ENCODE results near the gene MYO7A. TPM values are rescaled to one million over a fixed set of nuclear protein-coding genes. Genes with fewer than 3 reads are reported as not detected.

The MYO7A gene
- total RNA-seq, 2 donors from 2014 or later, result 0.32 TPM; not detected in 1

GRCh38 chr11:77202941-77203900, 75.2 kb downstream of the MYO7A start:
- no peaks in the 10 kb centered on the region for H3K36me3 Mint-ChIP-seq
- ATAC-seq, result no peak

GRCh38 chr11:77203901-77204753, 76.1 kb downstream of the MYO7A start:
- no peak overlapping the region for H3K27ac Mint-ChIP-seq
- no peaks in the 10 kb centered on the region for H3K36me3 Mint-ChIP-seq
- DNase-seq (ENCODE audit: low spot score in 2 of 2) (peak in 1 of 2 donors; percentile 41), ATAC-seq (no peak)
- H3K9me3 Mint-ChIP-seq, result no peaks in the 10 kb centered on the region

More at GRCh38 chr11:77202941-77203900, 75.2 kb downstream of the MYO7A start:
- no peaks in the 10 kb centered on the region for H3K9me3 Mint-ChIP-seq
- H3K27ac Mint-ChIP-seq, result peak overlapping the region in 1 of 2 donors; percentile 69
- peak in 1 of 2 donors; percentile 50 for DNase-seq (ENCODE audit: low spot score in 2 of 2)

GRCh38 chr11:77204754-77205466, 76.9 kb downstream of the MYO7A start:
- DNase-seq (ENCODE audit: low spot score in 2 of 2), result no peak
- peak overlapping the region in 1 of 2 donors; percentile 68 for H3K27ac Mint-ChIP-seq
- no peaks in the 10 kb centered on the region for H3K9me3 Mint-ChIP-seq
- H3K36me3 Mint-ChIP-seq, result no peaks in the 10 kb centered on the region
- ATAC-seq, result no peak

DNA sequence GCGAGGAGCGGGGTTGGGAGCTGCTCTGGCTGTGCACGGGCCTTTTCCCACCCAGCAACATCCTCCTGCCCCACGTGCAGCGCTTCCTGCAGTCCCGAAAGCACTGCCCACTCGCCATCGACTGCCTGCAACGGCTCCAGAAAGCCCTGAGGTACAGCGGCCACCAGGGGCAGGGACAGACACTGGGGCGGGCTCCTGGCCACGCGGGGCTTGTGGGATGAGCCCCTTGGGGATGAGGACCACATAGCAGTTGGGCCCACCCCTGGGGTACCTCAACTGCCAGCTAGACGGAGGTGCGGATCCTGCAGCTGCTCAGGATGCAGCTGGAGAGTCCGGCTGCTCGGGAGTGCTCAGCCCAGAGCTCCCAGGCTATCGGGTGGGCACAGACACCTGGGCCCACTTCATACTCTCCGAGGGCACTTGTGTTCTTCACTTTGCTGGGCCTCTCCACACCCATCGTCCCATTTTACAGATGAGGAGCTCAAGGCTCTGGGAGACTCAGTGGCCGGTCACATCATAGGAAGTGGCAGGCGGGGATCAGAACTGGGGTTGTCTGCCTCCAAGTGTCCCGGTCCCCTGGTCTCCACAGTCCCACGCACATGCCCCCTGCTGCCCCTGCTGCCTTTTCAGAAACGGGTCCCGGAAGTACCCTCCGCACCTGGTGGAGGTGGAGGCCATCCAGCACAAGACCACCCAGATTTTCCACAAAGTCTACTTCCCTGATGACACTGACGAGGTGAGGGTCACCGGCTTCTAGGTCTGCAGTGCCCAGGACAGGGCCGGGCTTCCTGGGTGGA, 77.6 kb downstream of the MYO7A start:
- Mint-ChIP-seq H3K9me3 (no peaks in the 10 kb centered on the region), H3K27ac (peak overlapping the region in 1 of 2 donors; percentile 47), H3K36me3 (no peaks in the 10 kb centered on the region)
- ATAC-seq, result no peak
- DNase-seq (ENCODE audit: low spot score in 2 of 2), result peak in 1 of 2 donors; percentile 47

DNA sequence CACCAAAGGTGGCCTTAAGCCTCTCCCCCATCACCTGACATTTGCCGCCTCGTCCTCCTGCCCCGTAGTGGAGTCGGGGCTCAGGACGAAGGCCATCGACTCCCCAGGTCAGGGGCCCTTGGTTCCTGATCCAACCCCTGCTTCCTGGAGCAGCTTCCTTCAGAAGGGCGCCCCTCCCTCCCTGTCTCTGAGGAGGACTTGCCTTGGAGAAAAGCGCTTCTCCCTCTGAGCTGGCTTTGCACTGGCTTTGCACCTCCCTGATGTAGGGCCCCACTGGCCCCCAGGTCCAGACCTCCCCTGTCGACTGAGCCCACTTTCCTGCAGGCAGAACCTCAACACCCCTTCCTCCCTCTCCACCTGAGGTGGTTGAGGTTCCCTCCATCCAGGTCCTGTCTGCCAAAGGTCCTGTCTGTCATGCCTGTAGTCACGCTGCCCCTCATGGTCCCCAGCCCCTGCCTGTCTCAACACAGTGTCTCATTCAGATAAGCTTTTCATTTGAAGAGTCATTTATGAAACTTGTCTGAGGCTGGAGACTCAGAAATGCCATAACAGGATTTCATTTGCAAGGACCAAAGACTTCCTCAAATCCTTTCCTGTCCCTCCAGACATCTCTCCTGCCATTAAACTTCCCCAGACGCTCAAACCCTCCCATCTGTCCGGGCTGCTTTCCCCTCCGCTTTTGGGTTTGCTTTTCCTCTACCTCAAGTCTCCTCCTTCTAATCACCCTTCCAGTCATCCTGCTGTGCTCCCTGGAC, 78.4 kb downstream of the MYO7A start:
- ATAC-seq, result no peak
- no peak for DNase-seq (ENCODE audit: low spot score in 2 of 2)
- peak overlapping the region; percentile 44 to 47 for H3K27ac Mint-ChIP-seq
- H3K36me3 Mint-ChIP-seq, result no peaks in the 10 kb centered on the region
- no peaks in the 10 kb centered on the region for H3K9me3 Mint-ChIP-seq

DNA sequence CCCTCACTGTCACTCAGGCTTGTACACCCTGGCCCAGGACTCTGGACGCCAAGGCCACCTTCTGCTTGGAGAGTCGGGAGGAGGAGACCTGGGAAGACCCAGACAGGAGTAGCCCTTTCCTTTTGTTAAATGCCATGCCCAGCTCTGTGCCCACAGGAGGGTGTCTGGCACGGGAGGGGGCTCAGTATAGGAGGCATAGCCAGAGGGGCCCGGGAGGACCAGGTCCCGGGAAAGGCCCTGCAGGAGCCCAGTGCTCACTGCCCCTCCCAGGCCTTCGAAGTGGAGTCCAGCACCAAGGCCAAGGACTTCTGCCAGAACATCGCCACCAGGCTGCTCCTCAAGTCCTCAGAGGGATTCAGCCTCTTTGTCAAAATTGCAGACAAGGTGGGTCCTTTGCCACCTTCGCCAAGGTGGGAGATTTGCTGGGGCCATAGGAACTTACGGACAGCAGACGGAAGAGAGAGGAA, 79.0 kb downstream of the MYO7A start:
- Mint-ChIP-seq H3K9me3 (no peaks in the 10 kb centered on the region), H3K27ac (peak overlapping the region in 1 of 2 donors; percentile 47), H3K36me3 (no peaks in the 10 kb centered on the region)
- ATAC-seq (no peak), DNase-seq (ENCODE audit: low spot score in 2 of 2) (peak in 1 of 2 donors; percentile 37)

DNA sequence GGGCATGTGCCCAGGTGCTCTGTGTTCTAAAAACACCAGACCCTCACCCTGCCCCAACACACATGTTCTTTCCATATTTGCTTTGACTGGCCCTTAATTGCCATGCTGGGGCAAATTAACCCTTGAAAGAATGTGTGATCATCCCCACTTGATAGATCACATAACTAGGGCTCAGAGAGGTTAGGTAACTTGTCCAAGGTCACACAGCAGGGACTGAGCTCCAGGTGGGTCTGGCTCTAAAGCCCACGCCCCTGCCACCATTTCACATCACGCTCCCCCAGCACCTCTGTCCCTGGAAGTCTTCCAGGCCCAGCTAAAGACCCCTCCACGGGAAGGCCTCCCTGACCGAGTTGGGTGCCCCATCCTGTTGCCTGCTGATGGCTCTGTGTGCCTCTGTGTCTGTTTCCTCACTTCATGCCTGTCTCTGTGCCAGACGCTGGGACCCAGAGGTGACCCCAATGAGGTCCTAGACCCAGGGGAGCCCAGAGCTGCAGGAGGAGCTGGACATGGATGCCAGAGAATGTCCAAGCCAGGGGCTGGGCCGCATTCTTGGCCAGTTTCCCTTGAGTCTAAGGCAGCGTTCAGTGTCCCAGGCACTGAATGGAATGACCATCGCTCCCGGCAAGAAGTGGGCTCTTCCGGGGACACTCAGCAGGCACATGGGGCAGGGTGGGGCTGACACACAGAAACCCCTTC, 79.7 kb downstream of the MYO7A start:
- ATAC-seq (no peak), DNase-seq (ENCODE audit: low spot score in 2 of 2) (peak in 1 of 2 donors; percentile 53)
- Mint-ChIP-seq H3K27ac (no peak overlapping the region), H3K36me3 (no peaks in the 10 kb centered on the region), H3K9me3 (no peaks in the 10 kb centered on the region)

DNA sequence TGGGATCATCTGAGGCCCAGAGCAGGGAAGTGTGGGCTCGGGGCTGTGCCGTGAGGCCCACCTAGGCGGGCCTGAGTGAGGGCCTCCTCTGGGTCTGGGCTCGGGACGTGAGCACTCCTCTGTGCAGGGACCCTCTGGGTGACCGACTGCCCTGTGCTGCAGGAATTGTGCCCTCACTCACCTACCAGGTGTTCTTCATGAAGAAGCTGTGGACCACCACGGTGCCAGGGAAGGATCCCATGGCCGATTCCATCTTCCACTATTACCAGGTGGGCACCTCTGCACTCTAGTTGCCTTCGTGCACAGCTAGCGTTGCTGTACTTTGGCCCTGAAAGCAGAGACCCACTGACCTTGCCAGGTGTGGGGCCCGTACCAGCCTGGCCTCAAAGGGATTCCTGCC, 80.5 kb downstream of the MYO7A start:
- ATAC-seq, result no peak
- DNase-seq (ENCODE audit: low spot score in 2 of 2), result peak in 1 of 2 donors; percentile 44
- H3K9me3 Mint-ChIP-seq, result no peaks in the 10 kb centered on the region

DNA sequence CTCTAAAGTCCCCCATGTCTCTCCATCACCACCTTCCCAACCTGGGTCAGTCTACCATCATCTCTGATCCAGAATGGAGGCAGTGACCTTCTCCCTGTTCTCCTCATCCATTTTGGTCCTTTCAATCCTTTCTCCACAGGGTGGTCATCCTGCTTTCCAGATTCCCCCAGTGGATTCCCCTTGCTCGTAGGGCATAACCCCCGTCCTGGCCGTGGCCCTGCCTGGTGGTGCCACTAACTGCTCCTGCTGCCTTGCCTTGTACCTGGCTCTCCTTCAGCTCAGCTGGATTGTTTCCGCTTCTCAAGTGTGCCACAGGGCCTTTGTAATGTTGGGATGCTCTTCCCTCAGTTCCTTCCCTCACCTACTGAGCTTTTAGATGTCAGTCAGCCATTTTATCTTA, 81.6 kb downstream of the MYO7A start:
- DNase-seq (ENCODE audit: low spot score in 2 of 2) (no peak), ATAC-seq (no peak)
- Mint-ChIP-seq H3K27ac (no peak overlapping the region), H3K36me3 (no peaks in the 10 kb centered on the region), H3K9me3 (no peaks in the 10 kb centered on the region)

More for the DNA sequence above, 80.5 kb downstream of the MYO7A start:
- H3K36me3 Mint-ChIP-seq, result no peaks in the 10 kb centered on the region
- no peak overlapping the region for H3K27ac Mint-ChIP-seq

DNA sequence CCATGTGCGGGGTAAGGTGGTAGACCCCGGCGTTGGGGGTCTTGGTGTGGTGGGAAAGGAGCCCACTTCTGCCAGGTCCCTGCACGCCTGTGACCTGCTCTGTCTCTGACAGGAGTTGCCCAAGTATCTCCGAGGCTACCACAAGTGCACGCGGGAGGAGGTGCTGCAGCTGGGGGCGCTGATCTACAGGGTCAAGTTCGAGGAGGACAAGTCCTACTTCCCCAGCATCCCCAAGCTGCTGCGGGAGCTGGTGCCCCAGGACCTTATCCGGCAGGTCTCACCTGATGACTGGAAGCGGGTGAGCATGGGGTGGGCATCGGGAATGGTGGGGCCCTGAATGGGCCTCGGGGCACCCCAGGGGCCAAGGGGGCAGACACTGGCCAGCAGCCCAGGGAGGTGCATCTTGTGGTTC, 83.0 kb downstream of the MYO7A start:
- ATAC-seq (no peak), DNase-seq (ENCODE audit: low spot score in 2 of 2) (peak in 1 of 2 donors; percentile 47)
- H3K27ac Mint-ChIP-seq, result no peak overlapping the region
- H3K36me3 Mint-ChIP-seq, result no peaks in the 10 kb centered on the region
- H3K9me3 Mint-ChIP-seq, result no peaks in the 10 kb centered on the region

DNA sequence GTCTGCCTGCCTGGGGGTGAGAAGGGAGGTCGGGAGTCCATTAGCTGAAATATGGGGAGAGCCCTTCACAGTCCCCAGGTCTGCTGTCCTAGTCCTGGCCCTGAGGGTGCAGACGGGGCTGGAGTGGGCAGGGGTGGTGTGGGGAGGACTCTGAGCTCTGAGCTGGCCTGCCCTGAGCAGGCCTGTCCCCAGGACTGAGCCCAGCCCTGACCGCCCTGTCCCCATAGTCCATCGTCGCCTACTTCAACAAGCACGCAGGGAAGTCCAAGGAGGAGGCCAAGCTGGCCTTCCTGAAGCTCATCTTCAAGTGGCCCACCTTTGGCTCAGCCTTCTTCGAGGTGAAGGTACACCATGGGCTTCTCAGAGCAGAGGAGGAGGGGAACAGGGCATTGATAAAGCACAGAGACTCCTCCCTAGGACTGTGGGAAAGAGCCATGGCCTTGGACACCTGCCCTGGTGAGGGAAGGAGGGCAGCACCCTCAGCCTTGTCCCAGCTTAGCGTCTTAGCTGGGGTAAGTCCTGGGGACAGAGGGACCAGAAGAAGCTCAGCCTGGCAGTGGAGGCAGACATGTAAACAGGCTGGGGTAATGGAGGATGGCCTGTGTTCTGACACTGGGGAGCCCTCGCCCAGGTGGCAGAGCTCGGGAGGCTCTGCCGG, 83.7 kb downstream of the MYO7A start:
- DNase-seq (ENCODE audit: low spot score in 2 of 2), result no peak
- H3K27ac Mint-ChIP-seq, result peak overlapping the region in 1 of 2 donors; percentile 92
- H3K36me3 Mint-ChIP-seq, result no peaks in the 10 kb centered on the region
- H3K9me3 Mint-ChIP-seq, result no peaks in the 10 kb centered on the region
- ATAC-seq, result no peak

GRCh38 chr11:77212314-77213007, 84.4 kb downstream of the MYO7A start:
- ATAC-seq (no peak), DNase-seq (ENCODE audit: low spot score in 2 of 2) (no peak)
- peak overlapping the region in 1 of 2 donors; percentile 92 for H3K27ac Mint-ChIP-seq
- H3K36me3 Mint-ChIP-seq, result no peaks in the 10 kb centered on the region
- no peaks in the 10 kb centered on the region for H3K9me3 Mint-ChIP-seq

DNA sequence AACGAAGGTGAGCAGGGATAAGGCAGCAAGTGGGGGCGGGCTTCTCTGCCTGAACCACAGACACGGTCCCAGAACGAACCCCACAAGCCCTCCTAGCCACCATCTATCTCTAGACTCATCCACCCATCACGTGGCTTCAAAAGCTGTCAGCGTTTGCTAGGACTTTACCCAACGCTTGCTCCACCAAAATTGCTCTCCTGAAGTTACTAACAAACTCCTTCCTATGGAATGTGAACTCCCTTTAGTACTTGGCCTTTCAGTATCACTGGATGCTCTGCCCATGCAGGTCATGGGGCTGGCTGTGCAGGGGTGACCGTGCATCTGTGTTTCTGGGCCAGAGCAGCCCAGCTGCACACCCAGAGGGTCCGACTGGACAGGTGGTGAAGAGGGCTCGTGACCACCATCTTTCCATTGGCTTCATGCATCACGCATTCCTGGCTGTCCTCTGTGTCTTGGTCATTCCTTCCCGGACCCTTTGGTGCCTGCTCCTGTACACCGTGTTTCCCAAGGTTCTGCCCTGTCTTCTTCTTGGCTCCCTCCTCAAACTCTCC, 85.1 kb downstream of the MYO7A start:
- ATAC-seq, result no peak
- Mint-ChIP-seq H3K9me3 (no peaks in the 10 kb centered on the region), H3K36me3 (no peaks in the 10 kb centered on the region), H3K27ac (peak overlapping the region in 1 of 2 donors; percentile 69)
- no peak for DNase-seq (ENCODE audit: low spot score in 2 of 2)
